Measurements from ENCODE around the gene RGS7.

DNA sequence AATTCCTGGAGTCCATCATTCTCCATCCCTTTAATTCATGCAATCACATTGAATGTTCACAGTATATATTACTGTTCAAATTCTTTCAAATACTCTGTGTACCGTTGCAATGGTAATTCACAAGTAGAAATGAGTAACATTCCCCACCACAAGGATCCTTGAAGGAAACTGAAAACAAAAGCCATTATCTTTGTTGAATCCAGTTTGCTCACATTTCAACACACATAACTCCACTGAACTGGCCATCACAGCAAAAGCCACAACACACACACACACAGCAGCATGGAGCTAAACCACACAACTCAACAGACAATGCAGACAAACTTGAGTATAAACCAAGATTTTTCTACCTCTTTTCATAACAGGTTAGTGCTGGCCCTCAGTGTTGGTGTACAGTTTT, 556.7 kb downstream of the RGS7 start:
- TF ChIP-seq, protein P1, sequence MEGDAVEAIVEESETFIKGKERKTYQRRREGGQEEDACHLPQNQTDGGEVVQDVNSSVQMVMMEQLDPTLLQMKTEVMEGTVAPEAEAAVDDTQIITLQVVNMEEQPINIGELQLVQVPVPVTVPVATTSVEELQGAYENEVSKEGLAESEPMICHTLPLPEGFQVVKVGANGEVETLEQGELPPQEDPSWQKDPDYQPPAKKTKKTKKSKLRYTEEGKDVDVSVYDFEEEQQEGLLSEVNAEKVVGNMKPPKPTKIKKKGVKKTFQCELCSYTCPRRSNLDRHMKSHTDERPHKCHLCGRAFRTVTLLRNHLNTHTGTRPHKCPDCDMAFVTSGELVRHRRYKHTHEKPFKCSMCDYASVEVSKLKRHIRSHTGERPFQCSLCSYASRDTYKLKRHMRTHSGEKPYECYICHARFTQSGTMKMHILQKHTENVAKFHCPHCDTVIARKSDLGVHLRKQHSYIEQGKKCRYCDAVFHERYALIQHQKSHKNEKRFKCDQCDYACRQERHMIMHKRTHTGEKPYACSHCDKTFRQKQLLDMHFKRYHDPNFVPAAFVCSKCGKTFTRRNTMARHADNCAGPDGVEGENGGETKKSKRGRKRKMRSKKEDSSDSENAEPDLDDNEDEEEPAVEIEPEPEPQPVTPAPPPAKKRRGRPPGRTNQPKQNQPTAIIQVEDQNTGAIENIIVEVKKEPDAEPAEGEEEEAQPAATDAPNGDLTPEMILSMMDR (conservative IDR thresholded peaks at IDR 0.05; ENCODE audit: low read length) = no peak
- no peak for TF ChIP-seq EZH2phosphoT487 (IDR thresholded peaks at IDR 0.05; ENCODE audit: borderline replicate concordance, low read depth, low read length)
